GM19468 (cell line): ENCODE results near the gene DGKH.
"Not testable (repeated sequence)": the region's sequence is repeated elsewhere in the genome, so short reads cannot be mapped to it uniquely, and the experiment has no call there.

Experiments used
- ATAC-seq: cut with Tn5 transposase; IDR thresholded peaks from one replicate; pipeline ENCODE4 v1.9.1; 2021; ENCODE audit warnings: mild to moderate bottlenecking, moderate library complexity, moderate number of reproducible peaks; ENCODE audit not compliant: unreplicated experiment; ENCODE audit errors: extremely low read depth

The DGKH gene

GRCh38 chr13:42108217-42108616, 59.8 kb downstream of the DGKH start:
- ATAC-seq = no peak

- no peak for ATAC-seq
Measured at GRCh38 chr13:42109957-42110356, 61.5 kb downstream of the DGKH start.

- no peak for ATAC-seq
Measured at GRCh38 chr13:42110410-42111155, 62.1 kb downstream of the DGKH start.

DNA sequence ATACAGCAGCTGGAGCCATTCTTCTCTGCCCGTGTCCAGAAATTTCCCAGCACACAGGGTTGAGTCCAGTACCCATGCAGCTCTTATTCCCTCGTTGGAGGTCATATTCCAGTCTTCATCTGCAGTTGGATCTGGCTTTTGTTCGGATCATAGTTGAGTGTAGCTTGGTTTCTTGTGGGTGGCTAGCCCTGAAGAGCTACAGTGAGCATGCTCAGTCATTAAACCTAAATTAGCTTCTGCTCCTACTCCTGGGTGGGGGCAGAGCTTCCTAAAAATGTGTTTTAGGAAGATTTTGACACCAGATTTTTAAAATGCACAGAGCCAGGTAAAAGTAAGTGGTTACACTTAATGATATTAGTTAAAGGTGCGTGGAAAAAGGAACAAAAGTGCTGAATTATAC, 64.4 kb downstream of the DGKH start:
- ATAC-seq = no peak

- no peak for ATAC-seq
Measured at GRCh38 chr13:42113478-42113877, 65.0 kb downstream of the DGKH start.

DNA sequence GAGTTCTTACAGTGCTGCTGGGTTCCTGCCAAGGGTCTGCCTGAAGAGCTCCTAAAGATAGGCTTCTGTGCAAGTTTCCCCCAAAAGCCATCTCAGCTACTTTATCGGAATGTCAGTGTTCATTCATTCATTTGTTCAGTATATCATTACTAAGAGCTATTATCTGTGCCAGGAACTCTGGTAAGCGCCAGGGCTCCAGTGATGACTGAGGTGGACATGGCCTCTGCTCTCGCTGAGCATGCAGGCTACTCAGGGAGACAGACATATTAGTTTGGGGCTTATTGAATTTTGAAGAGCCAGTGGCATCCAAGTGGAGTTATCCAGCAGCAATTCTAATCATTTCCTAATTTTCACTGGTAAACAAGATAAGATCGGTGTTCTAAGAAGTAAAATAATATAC, 65.8 kb downstream of the DGKH start:
- no peak for ATAC-seq

GRCh38 chr13:42114912-42115311, 66.5 kb downstream of the DGKH start:
- no peak for ATAC-seq

- ATAC-seq = no peak
Measured at GRCh38 chr13:42116225-42116624, 67.8 kb downstream of the DGKH start.

DNA sequence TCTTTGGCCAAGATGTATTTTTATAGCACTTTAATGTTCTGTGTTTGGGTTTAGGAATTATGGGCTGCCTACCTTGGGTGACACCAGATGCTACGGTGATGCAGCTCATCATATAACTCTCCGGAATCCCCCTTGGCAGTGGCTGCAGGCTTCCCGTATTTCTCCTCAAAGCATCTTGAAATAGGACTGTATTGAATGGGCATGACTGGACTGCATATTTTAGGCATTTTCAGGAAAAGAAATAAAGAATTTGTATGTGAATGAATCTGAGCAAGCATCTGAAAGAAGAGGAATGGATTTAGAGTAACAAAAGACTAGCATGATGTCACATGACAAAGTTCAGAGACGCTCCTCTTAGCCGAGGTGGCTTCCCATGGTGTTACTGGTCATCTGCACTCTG, 70.6 kb downstream of the DGKH start:
- no peak for ATAC-seq

GRCh38 chr13:42119875-42120274, 71.4 kb downstream of the DGKH start:
- no peak for ATAC-seq

GRCh38 chr13:42123600-42123999, 75.2 kb downstream of the DGKH start:
- ATAC-seq = no peak

GRCh38 chr13:42125046-42125445, 76.6 kb downstream of the DGKH start:
- no peak for ATAC-seq

DNA sequence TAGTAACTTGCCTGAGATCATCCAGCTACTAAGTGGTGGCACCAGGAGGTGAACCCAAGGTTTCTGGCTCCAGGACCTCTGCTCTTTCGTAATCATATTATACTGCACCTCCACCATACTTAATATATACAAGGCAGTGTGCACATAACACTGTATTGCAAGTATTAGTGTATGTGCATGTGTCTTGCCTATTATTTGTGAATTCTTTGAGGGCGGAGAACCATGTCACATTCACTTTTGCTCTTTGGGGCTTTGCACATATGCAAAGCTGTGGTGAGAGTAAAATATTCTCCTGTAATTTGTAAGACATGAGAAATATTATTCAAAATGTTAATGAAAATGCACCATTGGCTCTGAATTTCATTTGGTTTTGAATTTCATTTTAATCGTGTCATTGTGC, 78.6 kb downstream of the DGKH start:
- no peak for ATAC-seq

GRCh38 chr13:42129033-42129432, 80.6 kb downstream of the DGKH start:
- no peak for ATAC-seq

DNA sequence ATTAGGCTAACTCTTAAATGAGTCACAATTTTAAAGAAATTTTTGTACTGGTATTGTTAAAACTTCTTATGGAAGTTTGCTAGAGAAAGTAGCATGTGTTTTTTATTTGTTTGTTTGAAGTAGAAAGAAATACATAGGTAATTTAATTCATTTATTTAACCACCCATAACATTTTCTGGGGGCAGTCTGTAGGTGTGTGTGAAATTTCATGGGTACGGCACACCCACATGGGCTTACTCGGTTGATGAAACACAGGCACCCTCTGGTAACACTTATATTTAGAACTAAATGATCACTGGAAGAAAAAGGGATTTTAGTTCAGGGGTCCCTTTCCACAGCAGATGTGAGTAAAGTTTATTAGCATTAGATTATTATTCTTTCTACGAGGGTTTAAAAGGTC, 88.1 kb downstream of the DGKH start:
- ATAC-seq = no peak

GRCh38 chr13:42137856-42138537, 89.5 kb downstream of the DGKH start:
- ATAC-seq = no peak

- ATAC-seq = no peak
Measured at GRCh38 chr13:42140494-42140893, 92.0 kb downstream of the DGKH start.

DNA sequence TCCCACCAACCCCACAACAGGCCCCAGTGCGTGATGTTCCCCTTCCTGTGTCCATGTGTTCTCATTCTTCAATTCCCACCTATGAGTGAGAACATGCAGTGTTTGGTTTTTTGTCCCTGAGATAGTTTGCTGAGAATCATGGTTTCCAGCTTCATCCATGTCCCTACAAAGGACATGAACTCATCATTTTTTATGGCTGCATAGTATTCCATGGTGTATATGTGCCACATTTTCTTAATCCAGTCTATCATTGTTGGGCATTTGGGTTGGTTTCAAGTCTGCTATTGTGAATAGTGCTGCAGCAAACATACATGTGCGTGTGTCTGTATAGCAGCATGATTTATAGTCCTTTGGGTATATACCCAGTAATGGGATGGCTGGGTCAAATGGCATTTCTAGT, 92.6 kb downstream of the DGKH start:
- not testable (repeated sequence) for ATAC-seq

DNA sequence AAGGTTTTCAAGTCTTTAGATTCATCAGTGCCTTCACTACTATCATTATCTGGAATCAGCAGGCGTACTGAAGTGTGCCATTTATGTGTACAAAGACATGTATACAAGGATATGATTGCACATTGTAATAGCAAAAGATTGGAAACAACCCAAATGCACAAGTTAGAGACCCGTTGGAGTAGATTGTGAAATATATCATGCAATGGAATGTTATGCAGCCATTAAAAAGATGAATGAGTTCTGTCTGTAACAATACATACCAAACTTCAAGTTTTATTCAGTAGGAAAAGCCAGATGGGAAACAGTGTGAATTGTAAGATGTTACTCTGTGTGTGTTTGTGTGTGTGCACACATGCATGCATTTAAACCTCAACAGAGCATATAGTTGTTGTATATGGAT, 97.9 kb downstream of the DGKH start:
- ATAC-seq = no peak

DNA sequence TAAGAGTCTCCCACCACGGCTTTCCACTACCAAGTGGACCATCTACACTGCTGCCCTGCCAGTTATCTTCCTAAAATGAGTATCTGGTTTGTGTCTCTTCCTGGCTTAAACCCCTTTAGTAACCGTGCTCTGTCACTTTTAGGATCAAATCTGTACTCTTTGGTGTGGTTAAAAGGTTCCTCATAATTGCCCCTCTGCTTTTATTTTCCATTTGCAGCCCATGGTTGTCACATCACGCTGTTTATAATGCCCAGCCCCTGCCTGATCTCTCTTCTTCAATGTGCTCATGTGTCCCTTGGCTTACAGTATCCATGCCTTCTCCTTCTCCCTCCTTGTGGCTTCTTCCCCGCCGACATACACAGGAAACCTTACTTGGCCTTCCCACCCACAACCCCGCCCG, 100.1 kb downstream of the DGKH start:
- no peak for ATAC-seq

GRCh38 chr13:42149136-42149535, 100.7 kb downstream of the DGKH start:
- no peak for ATAC-seq

DNA sequence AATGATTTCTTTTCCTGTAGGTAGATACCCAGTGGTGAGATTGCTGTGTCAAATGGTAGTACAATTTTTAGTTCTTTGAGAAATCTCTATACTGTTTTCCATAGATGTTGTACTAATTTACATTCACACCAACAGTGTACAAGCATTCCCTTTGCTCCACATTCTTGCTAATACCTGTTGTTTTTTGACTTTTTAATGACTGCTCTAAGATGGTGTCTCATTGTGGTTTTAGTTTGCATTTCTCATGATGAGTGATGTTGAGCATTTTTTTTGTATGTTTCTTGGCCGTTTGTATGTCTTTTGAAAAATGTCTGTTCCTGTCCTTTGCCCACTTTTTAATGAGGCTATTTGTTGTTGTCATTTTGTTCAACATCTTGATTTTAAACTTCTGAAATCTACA, 103.3 kb downstream of the DGKH start:
- no peak for ATAC-seq
